IMR-90 (cell line): ENCODE measurements around the gene NXPH2. TPM values are rescaled to one million over a fixed set of nuclear protein-coding genes. Genes with fewer than 3 reads are reported as not detected.

ENCODE experiments used
- ATAC-seq: fragments of 200-7000 bp; cut with Tn5 transposase; 2 replicates; pipeline ENCODE4 v1.9.1; 2020; ENCODE audit warnings: low read depth, mild to moderate bottlenecking, moderate library complexity
- BruUV-seq: library from RNA; stranded (reverse); fragments of 400-500 nt; replicated peaks from 2 replicates; lab custom pipeline; 2021; lab: Mats Ljungman, UMichigan
- CTCF ChIA-PET: fragments of 300-600 bp; formaldehyde crosslinking; extraction: SDS; loops from one replicate; lab custom pipeline; 2021; ENCODE audit warnings: antibody characterized with exemption; lab: Yijun Ruan, JAX
- POLR2A ChIA-PET: fragments of 300-600 bp; sonication (Branson Sonifier 250); formaldehyde crosslinking; loops from one replicate; lab custom pipeline; 2022; ENCODE audit warnings: antibody characterized with exemption; ENCODE audit not compliant: unreplicated experiment; lab: Charles Lee
- DNase-seq: peaks from one replicate; pipeline ENCODE4 v3.0.0; 2013
- H2AFZ ChIP-seq: replicated peaks from 2 replicates; pipeline ENCODE3; 2013; ENCODE audit warnings: low read length, mild to moderate bottlenecking; ENCODE audit not compliant: poor library complexity
- H2AK5ac ChIP-seq: 2 replicates; pipeline ENCODE4 v1.6.1; 2013; ENCODE audit warnings: low read depth, low read length, inconsistent platforms
- H2AK9ac ChIP-seq: replicated peaks from 2 replicates; pipeline ENCODE3; 2013; ENCODE audit warnings: mild to moderate bottlenecking, low read depth, low read length, moderate library complexity; ENCODE audit not compliant: poor library complexity
- H2BK120ac ChIP-seq: 2 replicates; pipeline ENCODE4 v1.6.1; 2013; ENCODE audit warnings: low read depth, low read length, inconsistent platforms
- H2BK15ac ChIP-seq: 3 replicates; pipeline ENCODE4 v1.6.1; 2013; ENCODE audit warnings: low read depth, low read length, inconsistent platforms
- H2BK20ac ChIP-seq: 2 replicates; pipeline ENCODE4 v1.6.1; 2013; ENCODE audit warnings: low read depth, mild to moderate bottlenecking, inconsistent platforms, low read length, moderate library complexity
- H2BK5ac ChIP-seq: 2 replicates; pipeline ENCODE4 v1.6.1; 2013; ENCODE audit warnings: mild to moderate bottlenecking, low read depth, low read length, inconsistent platforms; ENCODE audit not compliant: poor library complexity, severe bottlenecking
- H3K14ac ChIP-seq: replicated peaks from 2 replicates; pipeline ENCODE4 v1.6.1; 2013; ENCODE audit warnings: low read depth, low read length, inconsistent platforms
- H3K18ac ChIP-seq: 2 replicates; pipeline ENCODE4 v1.6.1; 2013; ENCODE audit warnings: low read depth, low read length, control low read depth
- H3K23ac ChIP-seq: 2 replicates; pipeline ENCODE4 v1.6.1; 2013; ENCODE audit warnings: low read depth, low read length, inconsistent platforms
- H3K27ac ChIP-seq: 2 replicates; pipeline ENCODE4 v1.5.1; 2013; ENCODE audit warnings: mild to moderate bottlenecking, control low read depth, low read length; ENCODE audit not compliant: insufficient read depth
- H3K27me3 ChIP-seq: 2 replicates; pipeline ENCODE4 v1.6.1; 2013; ENCODE audit warnings: low read length; ENCODE audit not compliant: control insufficient read depth, insufficient read depth
- H3K36me3 ChIP-seq: 2 replicates; pipeline ENCODE4 v1.6.1; 2013; ENCODE audit warnings: low read length, mixed read lengths; ENCODE audit not compliant: control insufficient read depth, insufficient read depth
- H3K4ac ChIP-seq: 2 replicates; pipeline ENCODE4 v1.6.1; 2013; ENCODE audit warnings: low read depth, low read length, inconsistent platforms
- H3K4me1 ChIP-seq: 2 replicates; pipeline ENCODE4 v1.6.1; 2013; ENCODE audit warnings: low read length, mixed read lengths; ENCODE audit not compliant: control insufficient read depth, insufficient read depth
- H3K4me2 ChIP-seq: 2 replicates; pipeline ENCODE4 v1.6.1; 2013; ENCODE audit warnings: low read depth, mild to moderate bottlenecking, control low read depth, low read length, moderate library complexity
- H3K4me3 ChIP-seq: 2 replicates; pipeline ENCODE4 v1.5.1; 2013; ENCODE audit warnings: low read depth, mild to moderate bottlenecking, control low read depth, low read length, moderate library complexity; ENCODE audit not compliant: insufficient read depth
- H3K56ac ChIP-seq: 2 replicates; pipeline ENCODE4 v1.6.1; 2013; ENCODE audit warnings: low read length, inconsistent platforms; ENCODE audit not compliant: insufficient read depth; ENCODE audit errors: extremely low read depth
- H3K79me1 ChIP-seq, 2 experiments: 2 replicates each; pipeline ENCODE4 v1.6.1; 2013; ENCODE audit warnings: low read length in 2 of 2, inconsistent platforms in 1 of 2, low read depth in 1 of 2
- H3K9ac ChIP-seq: 2 replicates; pipeline ENCODE4 v1.6.1; 2013; ENCODE audit warnings: low read depth, low read length, control low read depth
- H3K9me1 ChIP-seq: 2 replicates; pipeline ENCODE4 v1.6.1; 2013; ENCODE audit warnings: low read length, inconsistent platforms; ENCODE audit not compliant: insufficient read depth
- H3K9me3 ChIP-seq: 2 replicates; pipeline ENCODE4 v1.6.1; 2013; ENCODE audit warnings: low read length; ENCODE audit not compliant: control insufficient read depth, insufficient read depth
- H4K20me1 ChIP-seq: 2 replicates; pipeline ENCODE4 v1.6.1; 2013; ENCODE audit warnings: low read length, inconsistent platforms; ENCODE audit not compliant: insufficient read depth
- H4K5ac ChIP-seq: 2 replicates; pipeline ENCODE4 v1.6.1; 2013; ENCODE audit warnings: mild to moderate bottlenecking, low read depth, low read length, control low read depth
- H4K8ac ChIP-seq, 2 experiments: 2 replicates each; pipeline ENCODE4 v1.6.1; 2013; ENCODE audit warnings: low read depth in 2 of 2, low read length in 2 of 2, control low read depth in 1 of 2, inconsistent platforms in 1 of 2
- H4K91ac ChIP-seq: 2 replicates; pipeline ENCODE4 v1.6.1; 2013; ENCODE audit warnings: low read depth, low read length, inconsistent platforms; ENCODE audit not compliant: insufficient read depth
- BHLHE40 ChIP-seq: fragments of 150-350 bp; IDR thresholded peaks from 2 replicates; pipeline ENCODE4 v1.6.1; 2016; ENCODE audit warnings: mild to moderate bottlenecking, low read depth, low read length
- CEBPB ChIP-seq: IDR thresholded peaks from 2 replicates; pipeline ENCODE4 v1.6.1; 2012; ENCODE audit warnings: low read depth, low read length, improper control_type of control experiment
- CHD1 ChIP-seq: IDR thresholded peaks from 2 replicates; pipeline ENCODE4 v1.6.1; 2012; ENCODE audit warnings: low read depth, low read length, improper control_type of control experiment
- CTCF ChIP-seq: conservative IDR thresholded peaks from 2 replicates; pipeline ENCODE4 v1.5.1; 2012; ENCODE audit warnings: mild to moderate bottlenecking, low read depth, low read length, improper control_type of control experiment
- FOS ChIP-seq: fragments of 150-350 bp; IDR thresholded peaks from 2 replicates; pipeline ENCODE4 v1.6.1; 2016; ENCODE audit warnings: low read depth, low read length
- MAFK ChIP-seq: IDR thresholded peaks from 2 replicates; pipeline ENCODE4 v1.6.1; 2012; ENCODE audit warnings: low read depth, low read length, improper control_type of control experiment
- MAZ ChIP-seq: IDR thresholded peaks from 2 replicates; pipeline ENCODE4 v1.6.1; 2012; ENCODE audit warnings: low read depth, mild to moderate bottlenecking, low read length, improper control_type of control experiment, moderate library complexity, borderline replicate concordance
- MXI1 ChIP-seq: IDR thresholded peaks from 2 replicates; pipeline ENCODE4 v1.6.1; 2012; ENCODE audit warnings: low read depth, mild to moderate bottlenecking, low read length, moderate library complexity, borderline replicate concordance
- NFE2L2 ChIP-seq: fragments of 150-350 bp; IDR thresholded peaks from 2 replicates; pipeline ENCODE4 v1.6.1; 2016; ENCODE audit warnings: low read depth, mild to moderate bottlenecking, low read length
- POLR2A ChIP-seq: IDR thresholded peaks from 2 replicates; pipeline ENCODE4 v1.6.1; 2012; ENCODE audit warnings: mild to moderate bottlenecking, low read depth, low read length
- RAD21 ChIP-seq: IDR thresholded peaks from 2 replicates; pipeline ENCODE4 v1.6.1; 2012; ENCODE audit warnings: low read length, improper control_type of control experiment
- RCOR1 ChIP-seq: IDR thresholded peaks from 2 replicates; pipeline ENCODE4 v1.6.1; 2012; ENCODE audit warnings: mild to moderate bottlenecking, low read length, improper control_type of control experiment; ENCODE audit not compliant: insufficient replicate concordance
- RFX5 ChIP-seq: IDR thresholded peaks from 2 replicates; pipeline ENCODE4 v1.8.0; 2012; ENCODE audit warnings: low read depth, mild to moderate bottlenecking, low read length, moderate library complexity
- SMC3 ChIP-seq: fragments of 150-350 bp; IDR thresholded peaks from 2 replicates; pipeline ENCODE4 v1.6.1; 2016; ENCODE audit warnings: low read depth, mild to moderate bottlenecking, antibody characterized with exemption, low read length, moderate library complexity
- WGBS, 2 experiments: methylation state at CpG; one replicate each; pipeline versions ENCODE4 v1.1.5 to v1.1.7; 2013; ENCODE audit warnings: missing lambda C conversion rate in 2 of 2; ENCODE audit not compliant: insufficient read length in 1 of 2; ENCODE audit errors: extremely low coverage in 2 of 2; 5-methylcytosine and 5-hydroxymethylcytosine counted together
- dilution Hi-C: fragments of 300-500 bp; cut with HindIII; formaldehyde crosslinking; loops from one replicate; pipeline ENCODE4 v1.14.3; 2018; ENCODE audit warnings: low sequenced_read_pairs; ENCODE audit not compliant: unreplicated experiment
- in situ Hi-C: fragments of 300-500 bp; cut with MboI; formaldehyde crosslinking; loops from 3 replicates; pipeline ENCODE4 v1.14.3; 2019; ENCODE audit warnings: low sequenced_read_pairs, inconsistent platforms, mixed read lengths
- intact Hi-C: fragments of 100-400 bp; cut with micrococcal nuclease; formaldehyde crosslinking; loops from 2 replicates; pipeline ENCODE4 v1.10.0; 2022
- polyA plus RNA-seq, 3 experiments: library from polyadenylated mRNA; depleted of rRNA; stranded (reverse); fragments of >200 nt; gene quantifications; 2 replicates each; pipeline ENCODE4 v1.2.3, GENCODE V29; 2012; ENCODE audit warnings: low replicate concordance in 1 of 3
- total RNA-seq: library from RNA; depleted of rRNA; stranded (reverse); fragments of >200 nt; gene quantifications from 2 replicates; pipeline ENCODE4 v1.2.3, GENCODE V29; 2012
- TF ChIP-seq, protein P1 (sequence below): fragments of 150-350 bp; IDR thresholded peaks from 2 replicates; pipeline ENCODE4 v1.6.1; 2016; ENCODE audit warnings: low read depth, mild to moderate bottlenecking, low read length, moderate library complexity, borderline replicate concordance
- TF ChIP-seq, protein P2 (sequence below): fragments of 150-350 bp; IDR thresholded peaks from 2 replicates; pipeline ENCODE4 v1.6.1; 2017; ENCODE audit warnings: mild to moderate bottlenecking, antibody characterized with exemption, low read length, low read depth

NXPH2 gene
- total and polyA plus RNA-seq, 2 of the 4 experiments (the other 2 are of a cell fraction): not detected

- no CpG with 5 or more reads among the region's 3 CpGs for WGBS, 2 experiments
- Histone ChIP-seq H4K91ac (no peak overlapping the region), H3K9me1 (peaks cover 3% of the 10 kb centered on the region; the same call in 1 of the 2 replicates), H4K8ac (no peak overlapping the region), H3K9ac (no peak overlapping the region), H3K56ac (no peak overlapping the region), H3K79me1 (no peaks in the 10 kb centered on the region), H3K4me1 (peaks cover 8% of the 10 kb centered on the region; the same call in 1 of the 2 replicates), H3K9me3 (no peaks in the 10 kb centered on the region), H2BK120ac (no peak overlapping the region), H3K14ac (no peak overlapping the region), H2BK5ac (no peak overlapping the region), H4K5ac (no peak overlapping the region), H3K4me3 (no peak overlapping the region), H3K4ac (no peak overlapping the region), H3K23ac (no peak overlapping the region), H2BK15ac (no peak overlapping the region), H2AK5ac (no peak overlapping the region), H3K4me2 (no peak overlapping the region), H2AFZ (no peak overlapping the region), H2AK9ac (no peak overlapping the region), H2BK20ac (no peak overlapping the region), H3K27me3 (no peaks in the 10 kb centered on the region), H3K18ac (no peak overlapping the region), H3K36me3 (no peaks in the 10 kb centered on the region), H3K27ac (no peak overlapping the region), H4K20me1 (no peaks in the 10 kb centered on the region)
- ATAC-seq: no peak
- dilution Hi-C loops: no loop called here
- CTCF ChIA-PET: no interaction called here
- no peak for DNase-seq
- intact Hi-C loops: no loop called here
- in situ Hi-C loops: no loop called here
- TF ChIP-seq, protein P1, sequence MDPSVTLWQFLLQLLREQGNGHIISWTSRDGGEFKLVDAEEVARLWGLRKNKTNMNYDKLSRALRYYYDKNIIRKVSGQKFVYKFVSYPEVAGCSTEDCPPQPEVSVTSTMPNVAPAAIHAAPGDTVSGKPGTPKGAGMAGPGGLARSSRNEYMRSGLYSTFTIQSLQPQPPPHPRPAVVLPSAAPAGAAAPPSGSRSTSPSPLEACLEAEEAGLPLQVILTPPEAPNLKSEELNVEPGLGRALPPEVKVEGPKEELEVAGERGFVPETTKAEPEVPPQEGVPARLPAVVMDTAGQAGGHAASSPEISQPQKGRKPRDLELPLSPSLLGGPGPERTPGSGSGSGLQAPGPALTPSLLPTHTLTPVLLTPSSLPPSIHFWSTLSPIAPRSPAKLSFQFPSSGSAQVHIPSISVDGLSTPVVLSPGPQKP: no peak
- TF ChIP-seq CEBPB (no peak), SMC3 (no peak), RAD21 (no peak), CHD1 (no peak), FOS (no peak), MXI1 (no peak), NFE2L2 (no peak), RCOR1 (no peak), POLR2A (no peak), MAFK (no peak), RFX5 (no peak), BHLHE40 (no peak), CTCF (no peak), MAZ (no peak)
- TF ChIP-seq, protein P2, sequence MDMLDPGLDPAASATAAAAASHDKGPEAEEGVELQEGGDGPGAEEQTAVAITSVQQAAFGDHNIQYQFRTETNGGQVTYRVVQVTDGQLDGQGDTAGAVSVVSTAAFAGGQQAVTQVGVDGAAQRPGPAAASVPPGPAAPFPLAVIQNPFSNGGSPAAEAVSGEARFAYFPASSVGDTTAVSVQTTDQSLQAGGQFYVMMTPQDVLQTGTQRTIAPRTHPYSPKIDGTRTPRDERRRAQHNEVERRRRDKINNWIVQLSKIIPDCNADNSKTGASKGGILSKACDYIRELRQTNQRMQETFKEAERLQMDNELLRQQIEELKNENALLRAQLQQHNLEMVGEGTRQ: no peak
- POLR2A ChIA-PET: no interaction called here
- no TSS peak for BruUV-seq
These were observed 68.4 kb downstream of the NXPH2 start for GRCh38 chr2:138711812-138712211.
